SK-N-SH treated with all-trans-retinoic acid at 6 μM for 48 hours (cell line): Measurements from ENCODE around the gene NOS3.

ENCODE experiments used
- ATAC-seq: fragments of 200-7000 bp; cut with Tn5 transposase; 3 replicates; pipeline ENCODE4 v1.9.1; 2020; ENCODE audit warnings: mild to moderate bottlenecking, moderate library complexity
- BACH2 ChIP-seq: fragments of 250-450 bp; sonication (Bioruptor Pico); IDR thresholded peaks from 2 replicates; pipeline ENCODE4 v1.9.0; 2021; ENCODE audit warnings: mild to moderate bottlenecking, borderline replicate concordance
- CREB5 ChIP-seq: fragments of 250-450 bp; sonication (Bioruptor Pico); IDR thresholded peaks from 2 replicates; pipeline ENCODE4 v1.5.1; 2020; ENCODE audit warnings: low read depth, mild to moderate bottlenecking, moderate library complexity
- CSDC2 ChIP-seq: fragments of 250-450 bp; sonication (Bioruptor Pico); IDR thresholded peaks from 2 replicates; pipeline ENCODE4 v1.5.0; 2020; ENCODE audit warnings: mild to moderate bottlenecking, moderate library complexity
- ESRRG ChIP-seq: fragments of 250-450 bp; sonication (Bioruptor Pico); IDR thresholded peaks from 2 replicates; pipeline ENCODE4 v1.6.1; 2021; ENCODE audit warnings: mild to moderate bottlenecking
- PATZ1 ChIP-seq: fragments of 250-450 bp; sonication (Bioruptor Pico); IDR thresholded peaks from 2 replicates; pipeline ENCODE4 v1.8.0; 2020; ENCODE audit warnings: mild to moderate bottlenecking, moderate library complexity, borderline replicate concordance
- POU6F1 ChIP-seq: fragments of 250-450 bp; sonication (Bioruptor Pico); IDR thresholded peaks from 2 replicates; pipeline ENCODE4 v1.8.0; 2021; ENCODE audit warnings: low read depth, mild to moderate bottlenecking, moderate library complexity, borderline replicate concordance
- PPARA ChIP-seq: fragments of 250-450 bp; sonication (Bioruptor Pico); IDR thresholded peaks from 2 replicates; pipeline ENCODE4 v1.5.0; 2020; ENCODE audit warnings: mild to moderate bottlenecking, borderline replicate concordance
- RARB ChIP-seq: fragments of 250-450 bp; sonication (Bioruptor Pico); IDR thresholded peaks from 2 replicates; pipeline ENCODE4 v1.8.0; 2021; ENCODE audit warnings: mild to moderate bottlenecking, moderate library complexity
- SNAI2 ChIP-seq: fragments of 250-450 bp; sonication (Bioruptor Pico); IDR thresholded peaks from 2 replicates; pipeline ENCODE4 v1.5.0; 2020; ENCODE audit warnings: mild to moderate bottlenecking, moderate library complexity
- TCF4 ChIP-seq: fragments of 250-450 bp; sonication (Bioruptor Pico); IDR thresholded peaks from 2 replicates; pipeline ENCODE4 v1.8.0; 2021; ENCODE audit warnings: mild to moderate bottlenecking, moderate library complexity, borderline replicate concordance
- TOX ChIP-seq: fragments of 250-450 bp; sonication (Bioruptor Pico); IDR thresholded peaks from 2 replicates; pipeline ENCODE4 v1.8.0; 2021; ENCODE audit warnings: mild to moderate bottlenecking, moderate library complexity, borderline replicate concordance
- TSHZ2 ChIP-seq: fragments of 250-450 bp; sonication (Bioruptor Pico); IDR thresholded peaks from 2 replicates; pipeline ENCODE4 v1.5.0; 2020; ENCODE audit warnings: mild to moderate bottlenecking, moderate library complexity
- ZFP3 ChIP-seq: fragments of 250-450 bp; sonication (Bioruptor Pico); IDR thresholded peaks from 2 replicates; pipeline ENCODE4 v1.5.0; 2020; ENCODE audit warnings: mild to moderate bottlenecking, moderate library complexity
- ZFP30 ChIP-seq: fragments of 450-650 bp; formaldehyde crosslinking; IDR thresholded peaks from 2 replicates; pipeline ENCODE4 v1.5.0; 2022; ENCODE audit warnings: mild to moderate bottlenecking, moderate library complexity
- ZNF8 ChIP-seq: fragments of 450-650 bp; formaldehyde crosslinking; IDR thresholded peaks from 2 replicates; pipeline ENCODE4 v1.5.0; 2020; ENCODE audit warnings: mild to moderate bottlenecking, moderate library complexity

The NOS3 gene

GRCh38 chr7:150986099-150986512 is 4.7 kb upstream of the NOS3 start (continued):
- TF ChIP-seq CREB5 (CRISPR knock-in tag), result no peak
- no peak for TF ChIP-seq TOX
- TF ChIP-seq ESRRG (CRISPR knock-in tag), result no peak
- no peak for TF ChIP-seq RARB (CRISPR knock-in tag)
- TF ChIP-seq ZFP3 (CRISPR knock-in tag), result no peak
- TF ChIP-seq BACH2, result no peak

- ATAC-seq, result no peak
Measured at GRCh38 chr7:150986556-150986955, 4.3 kb upstream of the NOS3 start.

GRCh38 chr7:150988230-150989226 is 2.3 kb upstream of the NOS3 start:
- peak; percentile 75 for TF ChIP-seq PATZ1 (CRISPR knock-in tag)
- no peak for TF ChIP-seq ZFP30 (CRISPR knock-in tag)
- TF ChIP-seq TSHZ2, result 0 out of 2 replicates have a peak, but pooled peaks have one; percentile 25
- TF ChIP-seq, all 23 proteins: peak for 2
- ATAC-seq, result peak; percentile 75

More at GRCh38 chr7:150986556-150986955, 4.3 kb upstream of the NOS3 start:
- TF ChIP-seq CSDC2, result no peak
- TF ChIP-seq ZNF8 (CRISPR knock-in tag), result no peak

- TF ChIP-seq CREB5 (CRISPR knock-in tag), result no peak
- TF ChIP-seq SNAI2 (CRISPR knock-in tag), result 0 out of 2 replicates have a peak, but pooled peaks have one; percentile 9
- TF ChIP-seq, all 23 proteins: peak for 1
- peak; percentile 9; the same call in 1 of the 3 replicates for ATAC-seq
Measured at GRCh38 chr7:150989456-150989855, 1.4 kb upstream of the NOS3 start.

- TF ChIP-seq TOX (no peak), PPARA (CRISPR knock-in tag) (no peak), TCF4 (CRISPR knock-in tag) (no peak), POU6F1 (CRISPR knock-in tag) (no peak), BACH2 (no peak), ZFP3 (CRISPR knock-in tag) (no peak)
- no peak for ATAC-seq
Measured at GRCh38 chr7:150992051-150992640, 1.3 kb downstream of the NOS3 start.
